ENCODE data around the gene FBRSL1.

- no peak for TF ChIP-seq CTCF (IDR thresholded peaks at IDR 0.05; ENCODE audit: insufficient read depth, low read length)
- TF ChIP-seq POLR2AphosphoS5 (IDR thresholded peaks at IDR 0.05; ENCODE audit: low read depth): no peak
- TF ChIP-seq REST (IDR thresholded peaks at IDR 0.05; ENCODE audit: insufficient replicate concordance, low read depth): no peak
These were observed 65.7 kb downstream of the FBRSL1 start for GRCh38 chr12:132555686-132556085.

Data from HL-60 (cell line).